Measurements from ENCODE around the gene SLX4. TPM values are rescaled to one million over a fixed set of nuclear protein-coding genes. Genes with fewer than 3 reads are reported as not detected.

SLX4 gene
- total RNA-seq, 1 experiment from 2014 or later, result 5.9 TPM

DNA sequence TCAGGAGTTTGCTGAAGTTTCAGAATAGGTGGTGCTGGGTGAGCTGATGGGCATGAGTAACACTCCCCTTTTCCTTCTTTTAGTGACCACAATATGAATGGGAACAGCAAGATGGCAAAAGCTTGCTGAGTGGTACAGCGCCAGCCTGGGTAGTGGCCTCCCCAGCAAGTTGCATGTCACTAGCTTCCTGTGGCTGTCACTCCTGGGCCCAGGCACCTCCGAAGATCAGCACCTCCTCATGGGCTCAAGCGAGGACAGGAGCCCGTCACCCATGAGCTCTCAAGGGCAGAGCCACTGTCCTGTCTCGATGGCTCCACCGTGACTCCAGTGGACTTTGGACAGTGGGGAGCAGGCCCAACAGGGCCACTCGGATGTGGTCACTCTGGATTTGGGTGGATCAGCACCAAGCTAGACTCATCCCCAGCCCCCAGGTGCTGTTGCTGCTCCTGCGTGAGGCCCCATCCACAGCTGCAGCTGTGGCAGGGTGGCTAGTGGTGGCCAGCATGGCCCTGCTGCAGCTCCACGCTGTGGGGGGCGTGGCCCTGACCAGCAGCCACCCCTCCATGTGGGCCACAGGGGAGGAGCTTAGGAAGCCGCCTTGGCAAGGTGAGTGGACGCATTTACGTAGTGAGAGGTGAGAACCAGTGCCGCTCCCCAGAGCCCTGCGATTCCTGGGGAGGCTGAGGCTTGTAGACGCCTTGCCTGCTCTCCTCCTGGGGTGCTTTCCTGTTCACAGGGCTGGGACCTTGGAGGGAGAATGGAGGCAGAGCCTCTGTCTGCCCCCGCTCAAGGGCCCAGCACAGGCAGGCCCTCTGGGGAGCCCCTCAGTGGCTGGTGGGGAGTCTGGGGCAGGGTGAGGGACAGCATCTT is 29.5 kb upstream of the SLX4 start:
- no TSS peak for BruUV-seq (replicated peaks)
- DNase-seq (ENCODE audit: unreplicated experiment), result no peak
- Mint-ChIP-seq H3K4me3 (ENCODE audit: unreplicated experiment) (no peak overlapping the region), H3K27me3 (ENCODE audit: insufficient read depth, unreplicated experiment) (no peaks in the 10 kb centered on the region), H3K4me1 (ENCODE audit: insufficient read depth, unreplicated experiment) (peaks cover 5% of the 10 kb centered on the region), H3K9me3 (ENCODE audit: unreplicated experiment) (no peaks in the 10 kb centered on the region), H3K36me3 (ENCODE audit: insufficient read depth, unreplicated experiment) (no peaks in the 10 kb centered on the region), H3K27ac (ENCODE audit: low read depth, unreplicated experiment) (no peak overlapping the region)
- TF ChIP-seq CTCF (IDR thresholded peaks at IDR 0.05; ENCODE audit: unreplicated experiment), result no peak
- intact Hi-C loops (cut with micrococcal nuclease), result no loop called here
- CTCF ChIA-PET, result no interaction called here
- POLR2A ChIA-PET, result interaction anchor here (0.6 kb wide), 1 partner anchor 14 kb away, joined by 3 read pairs; no protein-coding TSS in a partner anchor

GRCh38 chr16:3640207-3640606 is 28.8 kb upstream of the SLX4 start:
- Mint-ChIP-seq H3K4me1 (ENCODE audit: insufficient read depth, unreplicated experiment) (peaks cover 5% of the 10 kb centered on the region), H3K9me3 (ENCODE audit: unreplicated experiment) (no peaks in the 10 kb centered on the region), H3K27ac (ENCODE audit: low read depth, unreplicated experiment) (no peak overlapping the region), H3K4me3 (ENCODE audit: unreplicated experiment) (no peak overlapping the region), H3K36me3 (ENCODE audit: insufficient read depth, unreplicated experiment) (no peaks in the 10 kb centered on the region), H3K27me3 (ENCODE audit: insufficient read depth, unreplicated experiment) (no peaks in the 10 kb centered on the region)
- no peak for DNase-seq (ENCODE audit: unreplicated experiment)
- BruUV-seq (replicated peaks), result no TSS peak
- ChIA-PET CTCF (no interaction called here), POLR2A (no interaction called here)
- intact Hi-C loops (cut with micrococcal nuclease), result no loop called here
- TF ChIP-seq CTCF (IDR thresholded peaks at IDR 0.05; ENCODE audit: unreplicated experiment), result no peak

DNA sequence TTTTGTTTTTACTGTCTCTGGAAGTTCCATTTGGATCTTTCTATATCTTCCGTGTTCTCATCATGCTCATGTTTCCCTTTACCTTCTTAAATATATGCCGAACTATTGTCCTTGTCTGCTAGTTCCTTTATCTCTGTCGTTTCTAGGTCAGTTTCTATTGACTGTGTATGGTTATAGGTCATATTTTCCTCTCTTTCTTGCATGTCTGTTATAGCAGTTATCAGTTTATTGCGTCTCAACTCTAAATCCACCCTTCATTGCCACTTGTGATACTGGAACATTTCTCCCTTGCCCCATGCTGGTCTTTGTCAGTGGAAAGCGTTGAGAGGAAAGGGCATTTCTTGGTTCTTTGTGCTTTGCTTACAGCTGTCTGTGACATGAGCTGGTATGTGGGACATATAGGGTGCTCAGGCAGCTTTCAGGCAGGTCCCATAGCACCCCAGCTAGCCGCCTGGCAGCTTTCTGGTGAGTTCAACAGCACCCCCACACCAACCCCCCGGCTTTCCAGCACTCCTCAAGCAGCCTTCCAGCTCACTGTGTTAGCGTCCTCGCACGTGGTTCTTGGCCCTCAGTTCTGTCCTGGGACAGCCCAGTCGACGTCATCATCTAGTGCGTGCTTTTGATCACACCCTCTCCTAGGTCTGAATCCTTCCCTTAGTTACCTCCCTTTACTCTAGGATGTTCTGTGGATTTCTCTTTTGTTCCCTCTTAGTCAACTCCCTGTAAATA is 27.7 kb upstream of the SLX4 start:
- DNase-seq (ENCODE audit: unreplicated experiment), result no peak
- H3K27me3 Mint-ChIP-seq (ENCODE audit: insufficient read depth, unreplicated experiment), result no peaks in the 10 kb centered on the region
- CTCF ChIA-PET, result interaction anchor here (0.6 to 0.7 kb wide), 2 partner anchors 27 to 616 kb away, joined by 3 read pairs; no protein-coding TSS in a partner anchor
- no peaks in the 10 kb centered on the region for H3K36me3 Mint-ChIP-seq (ENCODE audit: insufficient read depth, unreplicated experiment)
- peaks cover 5% of the 10 kb centered on the region for H3K4me1 Mint-ChIP-seq (ENCODE audit: insufficient read depth, unreplicated experiment)
- no peak overlapping the region for H3K4me3 Mint-ChIP-seq (ENCODE audit: unreplicated experiment)
- POLR2A ChIA-PET, result interaction anchor here (1.1 kb wide), 1 partner anchor 23 kb away, joined by 3 read pairs; no protein-coding TSS in a partner anchor
- intact Hi-C loops (cut with micrococcal nuclease), result no loop called here
- H3K9me3 Mint-ChIP-seq (ENCODE audit: unreplicated experiment), result no peaks in the 10 kb centered on the region
- BruUV-seq (replicated peaks), result no TSS peak
- no peak for TF ChIP-seq CTCF (IDR thresholded peaks at IDR 0.05; ENCODE audit: unreplicated experiment)
- no peak overlapping the region for H3K27ac Mint-ChIP-seq (ENCODE audit: low read depth, unreplicated experiment)

DNA sequence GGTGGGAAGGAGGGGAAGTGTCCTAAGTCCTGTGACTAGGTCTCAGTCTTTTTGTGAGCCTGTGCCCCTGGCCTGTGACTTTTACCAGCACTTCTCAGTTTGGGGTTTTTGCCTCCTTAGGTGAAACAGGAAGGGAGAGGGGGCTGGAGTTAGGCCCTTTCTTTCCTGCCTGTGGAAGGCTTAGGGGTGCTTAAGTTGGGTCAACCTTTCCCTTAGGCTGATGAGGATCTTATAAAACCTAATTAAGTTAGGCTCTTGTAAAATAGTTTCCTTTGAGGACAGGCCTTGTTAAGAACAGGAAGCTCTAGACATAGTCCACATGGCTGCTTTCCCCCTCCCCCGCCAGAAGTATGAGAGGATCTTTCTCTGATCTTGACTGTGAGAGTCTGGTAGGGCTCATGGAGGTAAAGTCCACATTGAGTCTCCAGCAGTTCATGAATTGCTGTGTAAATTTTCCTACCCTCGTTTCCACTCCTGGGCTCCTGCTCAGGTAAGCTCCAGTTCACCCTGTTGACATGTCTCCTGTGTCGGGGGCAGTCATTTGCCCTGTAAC is 26.0 kb upstream of the SLX4 start:
- no peaks in the 10 kb centered on the region for H3K27me3 Mint-ChIP-seq (ENCODE audit: insufficient read depth, unreplicated experiment)
- H3K27ac Mint-ChIP-seq (ENCODE audit: low read depth, unreplicated experiment), result no peak overlapping the region
- no peak for TF ChIP-seq CTCF (IDR thresholded peaks at IDR 0.05; ENCODE audit: unreplicated experiment)
- H3K36me3 Mint-ChIP-seq (ENCODE audit: insufficient read depth, unreplicated experiment), result no peaks in the 10 kb centered on the region
- ChIA-PET CTCF (interaction anchor here (0.6 to 0.7 kb wide), 2 partner anchors 8 to 595 kb away, joined by 3 to 4 read pairs; no protein-coding TSS in a partner anchor), POLR2A (interaction anchor here (0.8 kb wide), 1 partner anchor 11 kb away, joined by 3 read pairs; no protein-coding TSS in a partner anchor)
- no peak for DNase-seq (ENCODE audit: unreplicated experiment)
- BruUV-seq (replicated peaks), result no TSS peak
- H3K9me3 Mint-ChIP-seq (ENCODE audit: unreplicated experiment), result no peaks in the 10 kb centered on the region
- intact Hi-C loops (cut with micrococcal nuclease), result no loop called here
- H3K4me3 Mint-ChIP-seq (ENCODE audit: unreplicated experiment), result no peak overlapping the region
- peaks cover 2% of the 10 kb centered on the region for H3K4me1 Mint-ChIP-seq (ENCODE audit: insufficient read depth, unreplicated experiment)

All from MCF 10A (cell line).